Sigmoid colon (tissue), 7 donors: ENCODE data around the gene CDK15. TPM values are rescaled to one million over a fixed set of nuclear protein-coding genes. Genes with fewer than 3 reads are reported as not detected.

ENCODE experiments used
- DNase-seq: peaks from one replicate; pipeline ENCODE4 v3.0.0-alpha.2; 2019
- H3K27ac ChIP-seq, 4 donors: fragments of 200-600 bp; sonication (generic); one replicate each; pipeline ENCODE4 v1.5.1; 2016 to 2019; ENCODE audit warnings: mild to moderate bottlenecking in 1 of 4
- H3K27me3 ChIP-seq, 3 donors: fragments of 200-600 bp; sonication (generic); one replicate each; pipeline ENCODE4 v1.5.1; 2019; ENCODE audit warnings: mild to moderate bottlenecking in 1 of 3
- H3K36me3 ChIP-seq, 4 donors: fragments of 200-600 bp; sonication (generic); one replicate each; pipeline ENCODE4 v1.5.1; 2016 to 2019
- H3K4me1 ChIP-seq, 4 donors: fragments of 200-600 bp; sonication (generic); one replicate each; pipeline ENCODE4 v1.5.1; 2017 to 2019
- H3K4me3 ChIP-seq, 4 donors: fragments of 200-600 bp; sonication (generic); one replicate each; pipeline ENCODE4 v1.5.1; 2017 to 2019; ENCODE audit warnings: mild to moderate bottlenecking in 2 of 4, moderate library complexity in 1 of 4
- H3K9me3 ChIP-seq, 4 donors: fragments of 200-600 bp in 3 of 4; sonication (generic) in 3 of 4; one replicate each; pipeline versions ENCODE4 v1.5.1 to v1.6.1; 2013 to 2019
- CTCF ChIP-seq, 4 experiments: fragments of 450-650 bp in 3 of 4; fragments of 200-600 bp in 1 of 4; IDR thresholded peaks; one replicate each; pipeline ENCODE4 v1.5.1; 2016 to 2019; ENCODE audit warnings: antibody characterized with exemption in 4 of 4, mild to moderate bottlenecking in 3 of 4, moderate library complexity in 2 of 4
- EP300 ChIP-seq, 4 donors: sonication (generic); formaldehyde crosslinking; IDR thresholded peaks; one replicate each; pipeline ENCODE4 v1.6.1; 2017; ENCODE audit warnings: antibody characterized with exemption in 4 of 4
- POLR2A ChIP-seq, 2 donors: fragments of 450-650 bp; IDR thresholded peaks; one replicate each; pipeline ENCODE4 v1.6.1; 2016; ENCODE audit warnings: antibody characterized with exemption in 2 of 2, mild to moderate bottlenecking in 2 of 2, moderate library complexity in 2 of 2
- POLR2AphosphoS5 ChIP-seq, 4 donors: sonication (generic); formaldehyde crosslinking; IDR thresholded peaks; one replicate each; pipeline ENCODE4 v1.6.1; 2017; ENCODE audit warnings: antibody characterized with exemption in 4 of 4
- WGBS, 2 donors: extraction: QIAGEN DNeasy Blood & Tissue Kit; methylation state at CpG; one replicate each; pipeline ENCODE4 v1.1.7; 2013; 5-methylcytosine and 5-hydroxymethylcytosine counted together
- intact Hi-C: fragments of 100-400 bp; cut with DNase I; formaldehyde crosslinking; loops from one replicate; pipeline ENCODE4 v1.15.1; 2023
- polyA plus RNA-seq, 3 donors: library from polyadenylated mRNA; stranded (reverse); fragments of 200-250 nt; gene quantifications; one replicate each; pipeline ENCODE4 v1.2.3, GENCODE V29; 2013
- total RNA-seq, 4 donors: library from RNA; depleted of rRNA; stranded (reverse); fragments of >200 nt; gene quantifications; one replicate each; pipeline ENCODE4 v1.1.0, GENCODE V29; 2016
- donor health status: healthy with polysubstance abuse.
- donor health status: Bipolar disorder and iron deficiency.
- donor health status: healthy.

The CDK15 gene
- total and polyA plus RNA-seq, 7 donors: 0.12 to 0.81 (median 0.55) TPM; not detected in 1

DNA sequence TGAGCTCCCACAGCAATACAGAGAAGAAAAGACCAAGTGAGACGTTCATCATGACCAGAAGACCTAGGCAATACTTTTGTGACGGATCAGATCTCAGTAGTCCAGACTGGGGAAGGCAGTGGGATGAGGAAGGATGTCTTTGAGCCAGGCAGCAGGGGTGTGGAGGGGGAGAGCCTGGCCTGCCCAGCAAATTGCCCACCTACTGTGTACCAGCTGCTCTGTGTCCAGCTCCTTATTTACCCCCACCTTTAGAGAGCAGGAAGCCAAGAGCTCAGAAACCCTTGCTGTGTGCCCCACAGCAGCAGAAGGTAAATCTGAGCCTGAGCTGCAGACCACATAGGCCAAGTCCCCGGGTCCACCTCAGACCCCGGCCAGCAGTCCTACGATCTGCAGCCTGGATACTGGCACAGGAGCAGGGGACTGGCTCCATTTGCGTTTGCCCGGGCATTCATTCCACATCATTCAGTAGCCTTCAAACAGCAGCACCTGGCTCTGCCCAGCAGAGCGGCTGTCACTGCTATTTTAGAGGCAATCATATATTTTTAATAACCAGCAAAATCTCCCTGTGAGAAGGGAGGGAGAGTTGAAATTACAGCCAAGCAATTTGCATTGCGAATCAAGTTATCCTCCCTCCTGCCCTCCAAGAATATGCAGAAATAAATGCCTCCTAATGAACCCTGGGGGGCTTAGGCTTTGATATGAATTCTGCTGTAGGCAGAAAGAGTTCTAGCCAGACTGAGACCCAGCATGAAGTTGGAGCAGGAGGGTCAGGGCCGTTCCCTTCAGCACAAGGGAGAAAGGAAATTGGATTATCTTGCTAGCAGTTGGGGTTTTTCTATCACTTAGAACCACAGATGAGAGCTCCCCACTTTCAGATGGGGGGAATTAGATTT is 117.3 kb downstream of the CDK15 start:
- no peak overlapping the region for H3K27ac ChIP-seq
- no peak overlapping the region for H3K4me3 ChIP-seq
- TF ChIP-seq POLR2AphosphoS5 (IDR thresholded peaks at IDR 0.05): no peak
- no peak for TF ChIP-seq CTCF (IDR thresholded peaks at IDR 0.05)
- TF ChIP-seq POLR2A (IDR thresholded peaks at IDR 0.05): no peak
- no peak for TF ChIP-seq EP300 (IDR thresholded peaks at IDR 0.05)
- no peaks in the 10 kb centered on the region for H3K27me3 ChIP-seq
- no peaks in the 10 kb centered on the region for H3K9me3 ChIP-seq
- H3K36me3 ChIP-seq: no peaks in the 10 kb centered on the region
- no peak for DNase-seq
- 84 to 88% methylated on average over 10 of the region's 10 CpGs for WGBS, 2 donors
- intact Hi-C loops: no loop called here
- H3K4me1 ChIP-seq: no peaks in the 10 kb centered on the region

GRCh38 chr2:201924453-201924852 is 118.1 kb downstream of the CDK15 start:
- Histone ChIP-seq H3K4me3 (no peak overlapping the region), H3K9me3 (no peaks in the 10 kb centered on the region), H3K27ac (no peak overlapping the region), H3K4me1 (no peaks in the 10 kb centered on the region), H3K36me3 (no peaks in the 10 kb centered on the region), H3K27me3 (no peaks in the 10 kb centered on the region)
- intact Hi-C loops: no loop called here
- 94% methylated on average over 5 of the region's 5 CpGs for WGBS, 2 donors
- TF ChIP-seq EP300 (IDR thresholded peaks at IDR 0.05) (no peak), CTCF (IDR thresholded peaks at IDR 0.05) (no peak), POLR2AphosphoS5 (IDR thresholded peaks at IDR 0.05) (no peak), POLR2A (IDR thresholded peaks at IDR 0.05) (no peak)
- DNase-seq: no peak

- Histone ChIP-seq H3K27me3 (no peaks in the 10 kb centered on the region), H3K36me3 (no peaks in the 10 kb centered on the region), H3K27ac (no peak overlapping the region), H3K4me1 (no peaks in the 10 kb centered on the region), H3K9me3 (no peaks in the 10 kb centered on the region), H3K4me3 (no peak overlapping the region)
- intact Hi-C loops: no loop called here
- no peak for TF ChIP-seq EP300 (IDR thresholded peaks at IDR 0.05)
- no peak for TF ChIP-seq POLR2AphosphoS5 (IDR thresholded peaks at IDR 0.05)
- no peak for TF ChIP-seq POLR2A (IDR thresholded peaks at IDR 0.05)
- no peak for TF ChIP-seq CTCF (IDR thresholded peaks at IDR 0.05)
- DNase-seq: no peak
- 90 to 94% methylated on average over 5 of the region's 5 CpGs for WGBS, 2 donors
These were observed 118.7 kb downstream of the CDK15 start for GRCh38 chr2:201925056-201925455.

DNA sequence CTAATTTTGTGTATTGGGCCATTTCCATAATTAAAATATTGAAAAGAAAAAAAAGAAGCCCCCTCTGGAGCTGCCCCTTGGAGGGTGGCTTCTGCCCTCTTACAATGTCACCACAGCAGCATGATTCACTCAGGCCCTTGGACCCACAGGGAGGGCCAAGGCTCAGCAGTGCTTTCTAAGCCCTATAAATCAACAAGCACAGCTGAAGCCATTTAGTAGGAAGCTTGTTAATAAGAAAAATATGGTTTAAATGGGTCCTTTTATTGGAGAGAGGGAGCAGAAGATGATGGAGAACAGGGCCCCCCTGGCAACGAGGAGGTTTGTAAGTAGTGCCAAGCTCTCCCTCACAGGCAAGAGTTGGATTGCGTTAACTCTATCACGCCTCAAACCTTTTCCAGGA is 119.7 kb downstream of the CDK15 start:
- no peak overlapping the region for H3K4me3 ChIP-seq
- WGBS, 2 donors: 82 to 93% methylated on average over 3 of the region's 3 CpGs

More for the DNA sequence above, 119.7 kb downstream of the CDK15 start:
- H3K27me3 ChIP-seq: no peaks in the 10 kb centered on the region
- H3K27ac ChIP-seq: no peak overlapping the region
- no peaks in the 10 kb centered on the region for H3K9me3 ChIP-seq
- H3K4me1 ChIP-seq: no peaks in the 10 kb centered on the region
- intact Hi-C loops: no loop called here
- TF ChIP-seq POLR2AphosphoS5 (IDR thresholded peaks at IDR 0.05) (no peak), EP300 (IDR thresholded peaks at IDR 0.05) (no peak), POLR2A (IDR thresholded peaks at IDR 0.05) (no peak), CTCF (IDR thresholded peaks at IDR 0.05) (no peak)
- no peak for DNase-seq
- no peaks in the 10 kb centered on the region for H3K36me3 ChIP-seq
